GM12878 (cell line): ENCODE results near the gene PLG. TPM values are rescaled to one million over a fixed set of nuclear protein-coding genes. Genes with fewer than 3 reads are reported as not detected.

Experiments used
- BCL3 ChIP-seq: IDR thresholded peaks from 2 replicates; pipeline ENCODE4 v1.6.1; 2011; ENCODE audit warnings: borderline replicate concordance, low read depth, mild to moderate bottlenecking, moderate library complexity, low read length; ENCODE audit not compliant: insufficient read depth, poor library complexity, severe bottlenecking
- E2F4 ChIP-seq: IDR thresholded peaks from 2 replicates; pipeline ENCODE4 v1.6.1; 2012; ENCODE audit warnings: low read depth, low read length, improper control_type of control experiment
- EP300 ChIP-seq, 2 experiments: fragments of 150-350 bp in 1 of 2; IDR thresholded peaks; 2 replicates each; pipeline ENCODE4 v1.6.1; 2011 to 2012; ENCODE audit warnings: low read depth in 2 of 2, low read length in 2 of 2, borderline replicate concordance in 1 of 2, improper control_type of control experiment in 1 of 2, inconsistent platforms in 1 of 2; ENCODE audit not compliant: control insufficient read depth in 1 of 2
- ETV6 ChIP-seq, 2 experiments: fragments of 450-650 bp in 1 of 2; IDR thresholded peaks in 1 of 2; conservative IDR thresholded peaks in 1 of 2; 2 replicates each; pipeline ENCODE4 v1.6.1; 2014; ENCODE audit warnings: antibody characterized with exemption in 1 of 2, borderline replicate concordance in 1 of 2, low read depth in 1 of 2, mild to moderate bottlenecking in 1 of 2, moderate library complexity in 1 of 2
- FOXK2 ChIP-seq: fragments of 450-650 bp; IDR thresholded peaks from 2 replicates; pipeline ENCODE4 v1.6.1; 2017; ENCODE audit warnings: mild to moderate bottlenecking, moderate library complexity
- FOXM1 ChIP-seq: IDR thresholded peaks from 2 replicates; pipeline ENCODE4 v1.6.1; 2012; ENCODE audit warnings: low read depth, mild to moderate bottlenecking, inconsistent platforms, low read length, moderate library complexity
- HCFC1 ChIP-seq: fragments of 150-350 bp; IDR thresholded peaks from 2 replicates; pipeline ENCODE4 v1.6.1; 2014; ENCODE audit warnings: low read length
- HDGF ChIP-seq: fragments of 450-650 bp; IDR thresholded peaks from 2 replicates; pipeline ENCODE4 v1.6.1; 2016; ENCODE audit warnings: antibody characterized with exemption
- JUNB ChIP-seq: IDR thresholded peaks from 2 replicates; pipeline ENCODE4 v1.6.1; 2016; ENCODE audit warnings: antibody characterized with exemption, mild to moderate bottlenecking
- KLF5 ChIP-seq: fragments of 450-650 bp; IDR thresholded peaks from 2 replicates; pipeline ENCODE4 v1.6.1; 2014; ENCODE audit warnings: mild to moderate bottlenecking; ENCODE audit not compliant: partially characterized antibody
- MTA3 ChIP-seq: IDR thresholded peaks from 2 replicates; pipeline ENCODE4 v1.6.1; 2012; ENCODE audit warnings: low read length, inconsistent platforms, borderline replicate concordance
- NFIC ChIP-seq: IDR thresholded peaks from 2 replicates; pipeline ENCODE4 v1.6.1; 2012; ENCODE audit warnings: low read depth, mild to moderate bottlenecking, inconsistent platforms, low read length, moderate library complexity
- NKRF ChIP-seq: fragments of 450-650 bp; conservative IDR thresholded peaks from 2 replicates; pipeline ENCODE4 v1.6.1; 2017; ENCODE audit warnings: mild to moderate bottlenecking, moderate library complexity
- NRF1 ChIP-seq: conservative IDR thresholded peaks from 2 replicates; pipeline ENCODE4 v1.6.1; 2011; ENCODE audit warnings: mild to moderate bottlenecking, low read depth, low read length, improper control_type of control experiment
- PML ChIP-seq: IDR thresholded peaks from 2 replicates; pipeline ENCODE4 v1.6.1; 2012; ENCODE audit warnings: low read length, inconsistent platforms
- POLR2AphosphoS2 ChIP-seq: IDR thresholded peaks from 2 replicates; pipeline ENCODE4 v1.6.1; 2011; ENCODE audit warnings: low read depth, mild to moderate bottlenecking, low read length, improper control_type of control experiment, moderate library complexity
- POU2F2 ChIP-seq: IDR thresholded peaks from 3 replicates; pipeline ENCODE4 v1.6.1; 2011; ENCODE audit warnings: low read depth, mild to moderate bottlenecking, low read length, borderline replicate concordance
- SMAD5 ChIP-seq: IDR thresholded peaks from 2 replicates; pipeline ENCODE4 v1.6.1; 2016; ENCODE audit warnings: antibody characterized with exemption, low read depth
- SMARCA5 ChIP-seq: fragments of 450-650 bp; IDR thresholded peaks from 2 replicates; pipeline ENCODE4 v1.6.1; 2017; ENCODE audit warnings: mild to moderate bottlenecking
- STAT1 ChIP-seq: fragments of 450-650 bp; conservative IDR thresholded peaks from 2 replicates; pipeline ENCODE4 v1.6.1; 2014; ENCODE audit warnings: antibody characterized with exemption, mild to moderate bottlenecking
- ZBTB33 ChIP-seq: fragments of 450-650 bp; IDR thresholded peaks from 2 replicates; pipeline ENCODE4 v1.6.1; 2017; ENCODE audit warnings: mild to moderate bottlenecking
- polyA plus RNA-seq, 11 experiments: library from polyadenylated mRNA; depleted of rRNA in 4 of 11; unstranded in 6 of 11; stranded (reverse) in 5 of 11; fragments of >200 nt; fragmentation: Nextera tagmentation in 4 of 11; fragmentation: Illumina TruSeq in 1 of 11; extraction: Ambion mirVana in 4 of 11; extraction: Trizol in 1 of 11; gene quantifications; 1 replicate in 1 of 11; 2 replicates in 10 of 11; pipeline versions ENCODE4 v1.2.1 to v1.2.3, GENCODE V29; 2011 to 2016; ENCODE audit warnings: inconsistent platforms in 2 of 11, missing spikeins in 2 of 11, low read depth in 1 of 11
- total RNA-seq, 4 experiments: library from RNA; depleted of rRNA in 3 of 4; stranded (reverse); fragments of >200 nt in 3 of 4; fragmentation: Illumina TruSeq in 1 of 4; extraction: Trizol in 1 of 4; gene quantifications; 2 replicates each; pipeline versions ENCODE4 v1.2.1 to v1.2.3, GENCODE V29; 2013 to 2021

Gene PLG
- total and polyA plus RNA-seq, 10 of the 15 experiments (the other 5 are each of a cell fraction or from before 2014, with no cell fraction given) = 0.06 to 3.0 (median 0.97) TPM; not detected in 1

- TF ChIP-seq NKRF = no peak
- no peak; the same call in 1 of the 2 replicates for TF ChIP-seq MTA3
- no peak for TF ChIP-seq STAT1
- no peak for TF ChIP-seq BCL3
- no peak for TF ChIP-seq POLR2AphosphoS2
- no peak for TF ChIP-seq PML
- TF ChIP-seq FOXK2 = no peak
- TF ChIP-seq HDGF = no peak
- TF ChIP-seq ZBTB33 = no peak
- TF ChIP-seq ETV6 (conservative IDR thresholded peaks at IDR 0.05 in 1 of 2, IDR thresholded peaks at IDR 0.05 in 1 of 2; ENCODE audit: borderline replicate concordance in 1 of 2, low read depth in 1 of 2) = no peak
- TF ChIP-seq FOXM1 = 0 out of 2 replicates have a peak, but pooled peaks have one; percentile 49
- TF ChIP-seq EP300 (IDR thresholded peaks at IDR 0.05; ENCODE audit: borderline replicate concordance in 1 of 2, control insufficient read depth in 1 of 2, low read depth in 2 of 2, low read length in 2 of 2) = no peak
- no peak for TF ChIP-seq HCFC1
- no peak for TF ChIP-seq SMAD5
- TF ChIP-seq JUNB = no peak
- TF ChIP-seq SMARCA5 = no peak
- no peak for TF ChIP-seq E2F4
- TF ChIP-seq NRF1 = no peak
- no peak for TF ChIP-seq NFIC
- 0 out of 3 replicates have a peak, but pooled peaks have one; percentile 36 for TF ChIP-seq POU2F2
- no peak for TF ChIP-seq KLF5
- TF ChIP-seq, all 136 proteins: peak for 9
Measured at GRCh38 chr6:160750276-160750689, 48.2 kb downstream of the PLG start (continued).
